Right lobe of liver (tissue), 6 donors: ENCODE results near the gene LLGL2. TPM values are rescaled to one million over a fixed set of nuclear protein-coding genes. Genes with fewer than 3 reads are reported as not detected.

Experiments
- ATAC-seq, 4 donors: fragments of 200-7000 bp; cut with Tn5 transposase; one replicate each; pipeline ENCODE4 v1.9.1; 2020; ENCODE audit warnings: mild to moderate bottlenecking in 4 of 4, moderate library complexity in 4 of 4
- DNase-seq, 3 donors: peaks; one replicate each; pipeline ENCODE4 v3.0.0-alpha.2; 2020
- H3K27ac ChIP-seq, 3 donors: fragments of 200-600 bp; one replicate each; pipeline ENCODE4 v1.8.0; 2022
- H3K27me3 ChIP-seq, 2 donors: fragments of 200-600 bp; one replicate each; pipeline ENCODE4 v1.8.0; 2022
- H3K36me3 ChIP-seq, 4 donors: fragments of 200-600 bp; sonication (generic) in 1 of 4; one replicate each; pipeline versions ENCODE4 v1.5.1 to v1.8.0; 2017 to 2022; ENCODE audit warnings: control low read depth in 1 of 4
- H3K4me1 ChIP-seq, 4 donors: fragments of 200-600 bp; sonication (generic) in 1 of 4; one replicate each; pipeline versions ENCODE4 v1.5.1 to v1.8.0; 2017 to 2022; ENCODE audit warnings: control low read depth in 1 of 4
- H3K4me3 ChIP-seq, 3 donors: fragments of 200-600 bp; one replicate each; pipeline ENCODE4 v1.8.0; 2022
- H3K9me3 ChIP-seq, 4 donors: fragments of 200-600 bp; sonication (generic) in 1 of 4; one replicate each; pipeline versions ENCODE4 v1.5.1 to v1.8.0; 2017 to 2022; ENCODE audit warnings: control low read depth in 1 of 4
- POLR2A ChIP-seq: fragments of 450-650 bp; IDR thresholded peaks from one replicate; pipeline ENCODE4 v1.6.1; 2017; ENCODE audit warnings: antibody characterized with exemption, mild to moderate bottlenecking
- WGBS: methylation state at CpG from one replicate; pipeline ENCODE4 v1.1.6; 2018; ENCODE audit warnings: low coverage, low lambda C conversion rate; ENCODE audit not compliant: insufficient coverage; ENCODE audit errors: missing lambda C conversion rate; 5-methylcytosine and 5-hydroxymethylcytosine counted together
- intact Hi-C, 2 donors: fragments of 100-400 bp; cut with DNase I; formaldehyde crosslinking; loops; one replicate each; pipeline versions ENCODE4 v1.11.2 to v1.14.1; 2022
- total RNA-seq, 6 experiments: library from RNA; depleted of rRNA in 2 of 6; stranded (reverse); fragments of >200 nt in 2 of 6; fragmentation: NEBNext Ultra II Directional in 3 of 6; extraction: Animal tissue kit (Norgen Biotek cat#: 25700) in 3 of 6; gene quantifications; one replicate each; pipeline versions ENCODE4 v1.1.0 to v1.2.4, GENCODE V29; 2016 to 2023
- TF ChIP-seq, protein P1 (sequence below), 4 donors: fragments of 200-600 bp in 3 of 4; fragments of 450-650 bp in 1 of 4; IDR thresholded peaks; one replicate each; pipeline versions ENCODE4 v1.5.1 to v1.8.0; 2016 to 2022; ENCODE audit warnings: antibody characterized with exemption in 4 of 4, mild to moderate bottlenecking in 2 of 4
- donor health status: DM: no; HTN: yes; CAD: no.
- donor health status: DM: no; HTN: no; CAD: no.
- donor health status: DM: no; HTN: no; CAD: no.
- donor health status: DM: no; HTN: yes; CAD: no.
- donor health status: DM: no; HTN: yes; CAD: no.

LLGL2 gene
- total RNA-seq, 6 experiments from 2014 or later, result 32.8 to 71.4 (median 44.6) TPM

DNA sequence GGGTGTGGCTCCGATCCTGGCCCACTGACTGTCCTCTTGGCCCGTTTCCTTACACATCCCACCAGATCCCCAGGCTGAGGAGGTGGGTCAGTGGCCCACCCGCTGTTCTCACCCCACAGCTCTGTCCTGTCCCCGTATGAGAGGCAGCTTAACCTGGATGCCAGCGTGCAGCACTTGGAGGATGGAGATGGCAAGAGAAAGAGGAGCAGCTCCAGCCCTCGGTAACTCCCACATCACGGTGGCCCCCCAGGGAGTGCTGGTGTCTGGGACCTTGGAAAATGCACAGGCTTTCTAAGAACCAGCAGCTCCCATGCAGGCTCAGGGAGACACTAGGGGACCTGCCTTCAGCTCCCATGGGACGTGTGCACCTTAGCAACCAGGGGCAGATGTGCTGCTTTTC, 4.2 kb upstream of the LLGL2 start:
- no peak overlapping the region for H3K27ac ChIP-seq
- WGBS, result 84% methylated on average over 4 of the region's 8 CpGs
- intact Hi-C loops, result no loop called here
- no peak for DNase-seq
- TF ChIP-seq, protein P1, sequence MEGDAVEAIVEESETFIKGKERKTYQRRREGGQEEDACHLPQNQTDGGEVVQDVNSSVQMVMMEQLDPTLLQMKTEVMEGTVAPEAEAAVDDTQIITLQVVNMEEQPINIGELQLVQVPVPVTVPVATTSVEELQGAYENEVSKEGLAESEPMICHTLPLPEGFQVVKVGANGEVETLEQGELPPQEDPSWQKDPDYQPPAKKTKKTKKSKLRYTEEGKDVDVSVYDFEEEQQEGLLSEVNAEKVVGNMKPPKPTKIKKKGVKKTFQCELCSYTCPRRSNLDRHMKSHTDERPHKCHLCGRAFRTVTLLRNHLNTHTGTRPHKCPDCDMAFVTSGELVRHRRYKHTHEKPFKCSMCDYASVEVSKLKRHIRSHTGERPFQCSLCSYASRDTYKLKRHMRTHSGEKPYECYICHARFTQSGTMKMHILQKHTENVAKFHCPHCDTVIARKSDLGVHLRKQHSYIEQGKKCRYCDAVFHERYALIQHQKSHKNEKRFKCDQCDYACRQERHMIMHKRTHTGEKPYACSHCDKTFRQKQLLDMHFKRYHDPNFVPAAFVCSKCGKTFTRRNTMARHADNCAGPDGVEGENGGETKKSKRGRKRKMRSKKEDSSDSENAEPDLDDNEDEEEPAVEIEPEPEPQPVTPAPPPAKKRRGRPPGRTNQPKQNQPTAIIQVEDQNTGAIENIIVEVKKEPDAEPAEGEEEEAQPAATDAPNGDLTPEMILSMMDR (IDR thresholded peaks at IDR 0.05), result no peak
- no peak for TF ChIP-seq POLR2A
- no peaks in the 10 kb centered on the region for H3K9me3 ChIP-seq
- peaks cover 0 to 6% (median 3%) of the 10 kb centered on the region in 4 donors for H3K4me1 ChIP-seq
- H3K4me3 ChIP-seq, result no peak overlapping the region
- H3K27me3 ChIP-seq, result no peaks in the 10 kb centered on the region
- no peak for ATAC-seq
- peaks cover 0 to 5% (median 0%) of the 10 kb centered on the region in 4 donors for H3K36me3 ChIP-seq

DNA sequence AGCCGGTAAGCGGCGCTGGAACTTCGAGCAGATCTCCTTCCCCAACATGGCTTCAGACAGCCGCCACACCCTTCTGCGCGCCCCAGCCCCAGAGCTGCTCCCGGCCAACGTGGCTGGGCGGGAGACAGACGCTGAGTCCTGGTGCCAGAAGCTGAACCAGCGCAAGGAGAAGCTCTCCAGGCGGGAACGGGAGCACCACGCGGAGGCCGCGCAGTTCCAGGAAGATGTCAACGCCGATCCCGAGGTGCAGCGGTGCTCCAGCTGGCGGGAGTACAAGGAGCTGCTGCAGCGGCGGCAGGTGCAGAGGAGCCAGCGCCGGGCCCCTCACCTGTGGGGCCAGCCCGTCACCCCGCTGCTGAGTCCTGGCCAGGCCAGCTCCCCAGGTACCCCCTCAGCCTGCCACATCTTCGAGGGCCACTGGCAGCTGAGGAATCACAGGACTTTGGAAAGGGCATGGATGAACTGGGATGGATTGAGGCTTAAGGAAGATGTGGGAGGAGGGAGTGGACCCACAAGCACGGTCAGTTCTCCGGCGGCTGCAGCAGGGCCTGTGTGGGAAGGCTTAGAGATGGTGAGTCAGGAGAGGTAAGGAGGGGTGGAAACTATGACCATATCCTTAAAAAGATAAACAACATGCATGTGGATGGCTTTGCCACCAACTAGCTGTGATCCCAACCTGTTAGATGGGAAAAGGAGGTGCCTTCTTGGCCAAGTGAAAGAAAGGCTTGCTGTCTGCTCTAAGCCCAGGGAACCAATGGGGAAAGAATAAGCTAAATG, 3.4 kb upstream of the LLGL2 start:
- no peak overlapping the region for H3K27ac ChIP-seq
- TF ChIP-seq POLR2A, result no peak
- TF ChIP-seq, protein P1 (IDR thresholded peaks at IDR 0.05), result no peak
- H3K4me3 ChIP-seq, result no peak overlapping the region
- ATAC-seq (no peak), DNase-seq (peak in 1 of 3 donors; percentile 46)
- 87% methylated on average over 4 of the region's 33 CpGs for WGBS
- H3K36me3 ChIP-seq, result peaks cover 0 to 5% (median 0%) of the 10 kb centered on the region in 4 donors
- no peaks in the 10 kb centered on the region for H3K9me3 ChIP-seq
- peaks cover 0 to 15% (median 3%) of the 10 kb centered on the region in 4 donors for H3K4me1 ChIP-seq
- intact Hi-C loops, result no loop called here
- H3K27me3 ChIP-seq, result no peaks in the 10 kb centered on the region

DNA sequence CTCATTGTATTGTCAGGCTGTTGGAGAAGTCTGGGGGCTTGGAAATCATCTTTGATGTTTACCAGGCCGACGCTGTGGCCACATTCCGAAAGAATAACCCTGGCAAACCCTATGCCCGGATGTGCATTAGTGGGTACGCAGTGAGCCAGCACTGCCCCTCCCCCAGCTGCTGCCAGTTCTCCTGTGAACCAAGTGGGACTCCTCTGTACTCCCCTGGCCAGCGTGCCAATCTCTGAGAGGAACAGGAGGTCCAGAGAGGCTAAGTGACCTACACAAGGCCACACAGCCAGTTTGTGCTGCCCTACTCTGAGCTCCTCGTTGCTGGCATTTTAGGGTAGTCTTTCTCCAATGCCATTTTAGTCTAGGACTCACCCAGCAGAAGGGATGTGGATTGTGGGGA, 1.9 kb upstream of the LLGL2 start:
- intact Hi-C loops, result no loop called here
- no peak for ATAC-seq
- H3K9me3 ChIP-seq, result no peaks in the 10 kb centered on the region
- WGBS, result 100% methylated on average over 1 of the region's 7 CpGs
- DNase-seq, result peak in 1 of 3 donors; percentile 43
- TF ChIP-seq, protein P1 (IDR thresholded peaks at IDR 0.05), result no peak
- TF ChIP-seq POLR2A, result no peak
- no peaks in the 10 kb centered on the region for H3K27me3 ChIP-seq
- H3K4me3 ChIP-seq, result no peak overlapping the region
- H3K4me1 ChIP-seq, result peaks cover 0 to 21% (median 0%) of the 10 kb centered on the region in 4 donors
- peaks cover 0 to 5% (median 0%) of the 10 kb centered on the region in 4 donors for H3K36me3 ChIP-seq
- H3K27ac ChIP-seq, result no peak overlapping the region

DNA sequence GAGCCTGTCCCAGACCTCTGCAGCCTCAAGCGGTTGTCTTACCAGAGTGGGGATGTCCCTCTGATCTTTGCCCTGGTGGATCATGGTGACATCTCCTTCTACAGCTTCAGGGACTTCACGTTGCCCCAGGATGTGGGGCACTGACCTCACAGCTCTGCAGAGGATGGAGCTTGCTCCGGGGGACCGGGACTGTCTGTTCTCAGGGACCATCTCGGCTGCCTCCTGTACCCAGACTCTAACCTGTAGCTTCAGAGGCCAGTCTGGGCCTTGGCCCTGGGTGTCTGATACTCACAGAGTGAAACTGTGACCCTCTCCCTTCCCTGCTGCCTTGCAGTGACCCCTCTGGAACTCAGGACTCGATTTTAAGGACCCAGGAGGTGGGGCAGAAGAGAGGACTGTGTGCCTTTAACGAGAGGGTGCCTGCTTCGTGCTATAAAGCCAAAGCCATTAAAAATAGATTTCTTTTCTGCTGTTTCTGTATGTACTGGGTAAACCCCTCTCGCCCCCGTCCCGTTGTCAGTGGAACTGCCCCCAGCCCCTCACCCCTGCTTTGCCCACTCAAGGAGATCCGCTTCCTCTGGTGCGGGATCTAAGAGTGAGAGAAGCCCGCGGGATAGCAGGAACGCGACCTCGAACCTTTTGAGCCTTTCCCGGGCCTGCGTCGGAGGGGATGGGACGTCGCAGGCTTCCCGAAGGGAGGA, 1.1 kb upstream of the LLGL2 start:
- Histone ChIP-seq H3K27me3 (no peaks in the 10 kb centered on the region), H3K36me3 (peaks cover 0 to 5% (median 0%) of the 10 kb centered on the region in 4 donors), H3K4me3 (peak overlapping the region; percentile 35 to 72 (median 69)), H3K27ac (peak overlapping the region in 1 of 3 donors; percentile 33), H3K4me1 (peaks cover 0 to 21% (median 0%) of the 10 kb centered on the region in 4 donors), H3K9me3 (no peaks in the 10 kb centered on the region)
- peak in 1 of 3 donors; percentile 48 for DNase-seq
- intact Hi-C loops, result no loop called here
- ATAC-seq, result no peak
- 21% methylated on average over 12 of the region's 24 CpGs for WGBS
- TF ChIP-seq, protein P1 (IDR thresholded peaks at IDR 0.05), result no peak
- no peak for TF ChIP-seq POLR2A
